Endothelial cell of umbilical vein (primary cell): Measurements from ENCODE around the gene KIFC1. TPM values are rescaled to one million over a fixed set of nuclear protein-coding genes. Genes with fewer than 3 reads are reported as not detected.

Source experiments
- BruUV-seq: library from RNA; stranded (reverse); fragments of 400-500 nt; replicated peaks from 2 replicates; lab custom pipeline; 2021; lab: Mats Ljungman, UMichigan
- CTCF ChIA-PET: fragments of 300-600, 350-600 bp; sonication (Branson Sonifier 250); formaldehyde crosslinking; loops from one replicate; lab custom pipeline; 2021; ENCODE audit warnings: antibody characterized with exemption, inconsistent platforms; lab: Charles Lee
- POLR2A ChIA-PET: fragments of 300-600, 350-600 bp; sonication (Branson Sonifier 250); formaldehyde crosslinking; loops from one replicate; lab custom pipeline; 2021; ENCODE audit warnings: antibody characterized with exemption, inconsistent platforms; lab: Charles Lee
- DNase-seq: peaks from one replicate; pipeline ENCODE4 v3.0.0-alpha.2; 2011; ENCODE audit warnings: low read depth, low spot score
- FAIRE-seq: peaks from 2 replicates; lab custom pipeline; 2011; peaks lifted over from hg19 to GRCh38; lab: Jason Lieb, UNC
- H2AFZ ChIP-seq: 2 replicates; pipeline ENCODE4 v1.6.0; 2012; ENCODE audit warnings: low read depth, low read length, control low read depth, inconsistent platforms
- H3K27ac ChIP-seq: 2 replicates; pipeline ENCODE4 v1.5.1; 2011; ENCODE audit warnings: low read depth, mild to moderate bottlenecking, control low read depth, low read length, moderate library complexity; ENCODE audit not compliant: insufficient read depth
- H3K27me3 ChIP-seq, 2 experiments: 2 replicates each; pipeline versions ENCODE4 v1.6.0 to v1.6.1; 2011; ENCODE audit warnings: low read length in 2 of 2, mixed read lengths in 1 of 2; ENCODE audit not compliant: control insufficient read depth in 2 of 2, insufficient read depth in 2 of 2
- H3K36me3 ChIP-seq, 2 experiments: 2 replicates in 1 of 2; 3 replicates in 1 of 2; pipeline ENCODE4 v1.5.1; 2011; ENCODE audit warnings: low read length in 2 of 2, mild to moderate bottlenecking in 1 of 2, moderate library complexity in 1 of 2; ENCODE audit not compliant: control insufficient read depth in 2 of 2, insufficient read depth in 2 of 2; ENCODE audit errors: extremely low read depth in 1 of 2
- H3K4me1 ChIP-seq: 3 replicates; pipeline ENCODE4 v1.5.1; 2011; ENCODE audit warnings: mild to moderate bottlenecking, low read length; ENCODE audit not compliant: control insufficient read depth, insufficient read depth; ENCODE audit errors: extremely low read depth
- H3K4me2 ChIP-seq: 2 replicates; pipeline ENCODE4 v1.6.1; 2011; ENCODE audit warnings: low read length, control low read depth, mixed read lengths; ENCODE audit not compliant: insufficient read depth
- H3K4me3 ChIP-seq, 3 experiments: fragments of 200-600 bp in 1 of 3; sonication (generic), shearing (Covaris generic) in 1 of 3; replicated peaks in 1 of 3; 2 replicates each; pipeline ENCODE4 v1.5.1; 2011 to 2016; ENCODE audit warnings: control low read depth in 3 of 3, low read length in 3 of 3, mild to moderate bottlenecking in 2 of 3, inconsistent platforms in 1 of 3, low read depth in 1 of 3, moderate library complexity in 1 of 3; ENCODE audit not compliant: insufficient read depth in 1 of 3
- H3K79me2 ChIP-seq: 2 replicates; pipeline ENCODE4 v1.6.0; 2012; ENCODE audit warnings: low read length, inconsistent platforms; ENCODE audit not compliant: control insufficient read depth, insufficient read depth
- H3K9ac ChIP-seq: replicated peaks from 2 replicates; pipeline ENCODE3; 2011; ENCODE audit warnings: low read length, control low read depth; ENCODE audit not compliant: insufficient read depth; ENCODE audit errors: extremely low read depth
- H3K9me1 ChIP-seq: replicated peaks from 3 replicates; pipeline ENCODE4 v1.6.0; 2011; ENCODE audit warnings: mild to moderate bottlenecking, low read length; ENCODE audit not compliant: control insufficient read depth, insufficient read depth; ENCODE audit errors: extremely low read depth
- H3K9me3 ChIP-seq: replicated peaks from 2 replicates; pipeline ENCODE4 v1.5.1; 2012; ENCODE audit warnings: low read length, inconsistent platforms; ENCODE audit not compliant: control insufficient read depth, insufficient read depth
- H4K20me1 ChIP-seq: replicated peaks from 2 replicates; pipeline ENCODE3; 2011; ENCODE audit warnings: mild to moderate bottlenecking, low read length; ENCODE audit not compliant: control insufficient read depth, insufficient read depth; ENCODE audit errors: extremely low read depth
- EZH2 ChIP-seq: IDR thresholded peaks from 2 replicates; pipeline ENCODE4 v1.6.1; 2012; ENCODE audit warnings: borderline replicate concordance, low read depth, mild to moderate bottlenecking, moderate library complexity, low read length, inconsistent platforms; ENCODE audit not compliant: severe bottlenecking
- FOS ChIP-seq: IDR thresholded peaks from 2 replicates; pipeline ENCODE4 v1.6.1; 2011; ENCODE audit warnings: mild to moderate bottlenecking, low read length, moderate library complexity, borderline replicate concordance; ENCODE audit not compliant: insufficient read depth
- GATA2 ChIP-seq: IDR thresholded peaks from 2 replicates; pipeline ENCODE4 v1.7.0; 2011; ENCODE audit warnings: low read depth, mild to moderate bottlenecking, moderate library complexity, mixed read lengths, low read length; ENCODE audit not compliant: insufficient read length, insufficient read depth
- JUN ChIP-seq: IDR thresholded peaks from 2 replicates; pipeline ENCODE4 v1.6.1; 2011; ENCODE audit warnings: borderline replicate concordance, low read depth; ENCODE audit not compliant: insufficient read length, insufficient read depth
- MAX ChIP-seq: IDR thresholded peaks from 2 replicates; pipeline ENCODE4 v1.6.1; 2011; ENCODE audit not compliant: insufficient read depth, insufficient read length
- MYC ChIP-seq: IDR thresholded peaks from one replicate; pipeline ENCODE4 v1.6.1; 2011; ENCODE audit warnings: mild to moderate bottlenecking, low read depth, low read length
- POLR2A ChIP-seq: IDR thresholded peaks from 2 replicates; pipeline ENCODE4 v1.6.1; 2012; ENCODE audit warnings: low read depth, mild to moderate bottlenecking, control low read depth, low read length
- POLR2AphosphoS5 ChIP-seq: IDR thresholded peaks from 2 replicates; pipeline ENCODE4 v1.6.1; 2012; ENCODE audit warnings: low read depth, mild to moderate bottlenecking, control low read depth, low read length, moderate library complexity; ENCODE audit not compliant: insufficient read depth
- dilution Hi-C: fragments of 300-500 bp; cut with MboI; formaldehyde crosslinking; loops from one replicate; pipeline ENCODE4 v1.15.0; 2019; ENCODE audit warnings: low sequenced_read_pairs; ENCODE audit not compliant: extremely low pct_ligation_motif_present
- intact Hi-C: fragments of 100-400 bp; cut with micrococcal nuclease; formaldehyde crosslinking; loops from one replicate; pipeline ENCODE4 v1.10.0; 2022
- polyA plus RNA-seq, 4 experiments: library from polyadenylated mRNA; depleted of rRNA in 3 of 4; stranded (reverse) in 3 of 4; unstranded in 1 of 4; fragments of >200 nt; gene quantifications; 2 replicates each; pipeline versions ENCODE4 v1.2.1 to v1.2.3, GENCODE V29; 2011 to 2012; ENCODE audit warnings: missing spikeins in 1 of 4
- total RNA-seq: library from RNA; stranded (reverse); gene quantifications from 2 replicates; pipeline ENCODE4 v1.2.3, GENCODE V29; 2021
- TF ChIP-seq, protein P1 (sequence below), 2 donors: IDR thresholded peaks; 1 replicate in 1 of 2; 2 replicates in 1 of 2; pipeline ENCODE4 v1.5.1; 2011; ENCODE audit warnings: low read length in 2 of 2, mild to moderate bottlenecking in 2 of 2, moderate library complexity in 2 of 2, control low read depth in 1 of 2, inconsistent platforms in 1 of 2, low read depth in 1 of 2; ENCODE audit not compliant: insufficient read depth in 1 of 2; ENCODE audit errors: extremely low read depth in 1 of 2

Gene KIFC1
- total and polyA plus RNA-seq, 2 donors (not counting 3 experiments of a cell fraction or from before 2014, with no cell fraction given) = 39.3 to 63.4 TPM

- no TSS peak for BruUV-seq
- peak overlapping the region; percentile 73 to 85 (median 78) for H3K4me3 ChIP-seq
- peak overlapping the region; percentile 46 for H3K27ac ChIP-seq
- peaks cover 5% of the 10 kb centered on the region for H3K79me2 ChIP-seq
- ChIA-PET CTCF (interaction anchor here (0.6 to 1.2 kb wide), 2 partner anchors 14 to 214 kb away, joined by 3 to 5 read pairs; no protein-coding TSS in a partner anchor), POLR2A (no interaction called here)
- intact Hi-C loops (loop anchor here (10.0 kb wide), 1 partner anchor 437 kb away; no protein-coding TSS in a partner anchor), dilution Hi-C loops (no loop called here)
- no peak for TF ChIP-seq MYC
- TF ChIP-seq EZH2 = no peak
- TF ChIP-seq, protein P1, sequence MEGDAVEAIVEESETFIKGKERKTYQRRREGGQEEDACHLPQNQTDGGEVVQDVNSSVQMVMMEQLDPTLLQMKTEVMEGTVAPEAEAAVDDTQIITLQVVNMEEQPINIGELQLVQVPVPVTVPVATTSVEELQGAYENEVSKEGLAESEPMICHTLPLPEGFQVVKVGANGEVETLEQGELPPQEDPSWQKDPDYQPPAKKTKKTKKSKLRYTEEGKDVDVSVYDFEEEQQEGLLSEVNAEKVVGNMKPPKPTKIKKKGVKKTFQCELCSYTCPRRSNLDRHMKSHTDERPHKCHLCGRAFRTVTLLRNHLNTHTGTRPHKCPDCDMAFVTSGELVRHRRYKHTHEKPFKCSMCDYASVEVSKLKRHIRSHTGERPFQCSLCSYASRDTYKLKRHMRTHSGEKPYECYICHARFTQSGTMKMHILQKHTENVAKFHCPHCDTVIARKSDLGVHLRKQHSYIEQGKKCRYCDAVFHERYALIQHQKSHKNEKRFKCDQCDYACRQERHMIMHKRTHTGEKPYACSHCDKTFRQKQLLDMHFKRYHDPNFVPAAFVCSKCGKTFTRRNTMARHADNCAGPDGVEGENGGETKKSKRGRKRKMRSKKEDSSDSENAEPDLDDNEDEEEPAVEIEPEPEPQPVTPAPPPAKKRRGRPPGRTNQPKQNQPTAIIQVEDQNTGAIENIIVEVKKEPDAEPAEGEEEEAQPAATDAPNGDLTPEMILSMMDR (IDR thresholded peaks at IDR 0.05; ENCODE audit: extremely low read depth in 1 of 2, insufficient read depth in 1 of 2, low read depth in 1 of 2, low read length in 2 of 2) = no peak
- TF ChIP-seq POLR2AphosphoS5 = no peak
- no peak for TF ChIP-seq POLR2A
- no peak for TF ChIP-seq JUN
- no peak for TF ChIP-seq MAX
- TF ChIP-seq FOS = no peak
- no peak for TF ChIP-seq GATA2
- peaks cover 4 to 22% of the 10 kb centered on the region in 2 experiments for H3K36me3 ChIP-seq
- H3K9ac ChIP-seq = peak overlapping the region; percentile 63
- peak overlapping the region; percentile 86 for H3K4me2 ChIP-seq
- no peaks in the 10 kb centered on the region for H4K20me1 ChIP-seq
- no peak overlapping the region for H2AFZ ChIP-seq
- H3K27me3 ChIP-seq = no peaks in the 10 kb centered on the region
- FAIRE-seq = no peak
- peaks cover 14% of the 10 kb centered on the region for H3K4me1 ChIP-seq
- no peaks in the 10 kb centered on the region for H3K9me1 ChIP-seq
- H3K9me3 ChIP-seq = no peaks in the 10 kb centered on the region
- DNase-seq = no peak
These were observed 20.0 kb downstream of the KIFC1 start for GRCh38 chr6:33411632-33412005.
